Endothelial cell of umbilical vein (primary cell): Measurements from ENCODE around the gene AGBL5. TPM values are rescaled to one million over a fixed set of nuclear protein-coding genes. Genes with fewer than 3 reads are reported as not detected.

Experiments
- BruUV-seq: library from RNA; stranded (reverse); fragments of 400-500 nt; replicated peaks from 2 replicates; lab custom pipeline; 2021; lab: Mats Ljungman, UMichigan
- CTCF ChIA-PET: fragments of 300-600, 350-600 bp; sonication (Branson Sonifier 250); formaldehyde crosslinking; loops from one replicate; lab custom pipeline; 2021; ENCODE audit warnings: antibody characterized with exemption, inconsistent platforms; lab: Charles Lee
- POLR2A ChIA-PET: fragments of 300-600, 350-600 bp; sonication (Branson Sonifier 250); formaldehyde crosslinking; loops from one replicate; lab custom pipeline; 2021; ENCODE audit warnings: antibody characterized with exemption, inconsistent platforms; lab: Charles Lee
- DNase-seq: peaks from one replicate; pipeline ENCODE4 v3.0.0-alpha.2; 2011; ENCODE audit warnings: low read depth, low spot score
- FAIRE-seq: peaks from 2 replicates; lab custom pipeline; 2011; peaks lifted over from hg19 to GRCh38; lab: Jason Lieb, UNC
- H2AFZ ChIP-seq: 2 replicates; pipeline ENCODE4 v1.6.0; 2012; ENCODE audit warnings: low read depth, low read length, control low read depth, inconsistent platforms
- H3K27ac ChIP-seq: 2 replicates; pipeline ENCODE4 v1.5.1; 2011; ENCODE audit warnings: low read depth, mild to moderate bottlenecking, control low read depth, low read length, moderate library complexity; ENCODE audit not compliant: insufficient read depth
- H3K27me3 ChIP-seq, 2 experiments: 2 replicates each; pipeline versions ENCODE4 v1.6.0 to v1.6.1; 2011; ENCODE audit warnings: low read length in 2 of 2, mixed read lengths in 1 of 2; ENCODE audit not compliant: control insufficient read depth in 2 of 2, insufficient read depth in 2 of 2
- H3K36me3 ChIP-seq, 2 experiments: 2 replicates in 1 of 2; 3 replicates in 1 of 2; pipeline ENCODE4 v1.5.1; 2011; ENCODE audit warnings: low read length in 2 of 2, mild to moderate bottlenecking in 1 of 2, moderate library complexity in 1 of 2; ENCODE audit not compliant: control insufficient read depth in 2 of 2, insufficient read depth in 2 of 2; ENCODE audit errors: extremely low read depth in 1 of 2
- H3K4me1 ChIP-seq: 3 replicates; pipeline ENCODE4 v1.5.1; 2011; ENCODE audit warnings: mild to moderate bottlenecking, low read length; ENCODE audit not compliant: control insufficient read depth, insufficient read depth; ENCODE audit errors: extremely low read depth
- H3K4me2 ChIP-seq: 2 replicates; pipeline ENCODE4 v1.6.1; 2011; ENCODE audit warnings: low read length, control low read depth, mixed read lengths; ENCODE audit not compliant: insufficient read depth
- H3K4me3 ChIP-seq, 3 experiments: fragments of 200-600 bp in 1 of 3; sonication (generic), shearing (Covaris generic) in 1 of 3; replicated peaks in 1 of 3; 2 replicates each; pipeline ENCODE4 v1.5.1; 2011 to 2016; ENCODE audit warnings: control low read depth in 3 of 3, low read length in 3 of 3, mild to moderate bottlenecking in 2 of 3, inconsistent platforms in 1 of 3, low read depth in 1 of 3, moderate library complexity in 1 of 3; ENCODE audit not compliant: insufficient read depth in 1 of 3
- H3K79me2 ChIP-seq: 2 replicates; pipeline ENCODE4 v1.6.0; 2012; ENCODE audit warnings: low read length, inconsistent platforms; ENCODE audit not compliant: control insufficient read depth, insufficient read depth
- H3K9ac ChIP-seq: replicated peaks from 2 replicates; pipeline ENCODE3; 2011; ENCODE audit warnings: low read length, control low read depth; ENCODE audit not compliant: insufficient read depth; ENCODE audit errors: extremely low read depth
- H3K9me1 ChIP-seq: replicated peaks from 3 replicates; pipeline ENCODE4 v1.6.0; 2011; ENCODE audit warnings: mild to moderate bottlenecking, low read length; ENCODE audit not compliant: control insufficient read depth, insufficient read depth; ENCODE audit errors: extremely low read depth
- H3K9me3 ChIP-seq: replicated peaks from 2 replicates; pipeline ENCODE4 v1.5.1; 2012; ENCODE audit warnings: low read length, inconsistent platforms; ENCODE audit not compliant: control insufficient read depth, insufficient read depth
- H4K20me1 ChIP-seq: replicated peaks from 2 replicates; pipeline ENCODE3; 2011; ENCODE audit warnings: mild to moderate bottlenecking, low read length; ENCODE audit not compliant: control insufficient read depth, insufficient read depth; ENCODE audit errors: extremely low read depth
- CTCF ChIP-seq, 2 donors: IDR thresholded peaks; 1 replicate in 1 of 2; 2 replicates in 1 of 2; pipeline ENCODE4 v1.5.1; 2011; ENCODE audit warnings: low read length in 2 of 2, mild to moderate bottlenecking in 2 of 2, moderate library complexity in 2 of 2, control low read depth in 1 of 2, inconsistent platforms in 1 of 2, low read depth in 1 of 2; ENCODE audit not compliant: insufficient read depth in 1 of 2; ENCODE audit errors: extremely low read depth in 1 of 2
- EZH2 ChIP-seq: IDR thresholded peaks from 2 replicates; pipeline ENCODE4 v1.6.1; 2012; ENCODE audit warnings: borderline replicate concordance, low read depth, mild to moderate bottlenecking, moderate library complexity, low read length, inconsistent platforms; ENCODE audit not compliant: severe bottlenecking
- FOS ChIP-seq: IDR thresholded peaks from 2 replicates; pipeline ENCODE4 v1.6.1; 2011; ENCODE audit warnings: mild to moderate bottlenecking, low read length, moderate library complexity, borderline replicate concordance; ENCODE audit not compliant: insufficient read depth
- GATA2 ChIP-seq: IDR thresholded peaks from 2 replicates; pipeline ENCODE4 v1.7.0; 2011; ENCODE audit warnings: low read depth, mild to moderate bottlenecking, moderate library complexity, mixed read lengths, low read length; ENCODE audit not compliant: insufficient read length, insufficient read depth
- JUN ChIP-seq: IDR thresholded peaks from 2 replicates; pipeline ENCODE4 v1.6.1; 2011; ENCODE audit warnings: borderline replicate concordance, low read depth; ENCODE audit not compliant: insufficient read length, insufficient read depth
- MYC ChIP-seq: IDR thresholded peaks from one replicate; pipeline ENCODE4 v1.6.1; 2011; ENCODE audit warnings: mild to moderate bottlenecking, low read depth, low read length
- POLR2A ChIP-seq: IDR thresholded peaks from 2 replicates; pipeline ENCODE4 v1.6.1; 2012; ENCODE audit warnings: low read depth, mild to moderate bottlenecking, control low read depth, low read length
- POLR2AphosphoS5 ChIP-seq: IDR thresholded peaks from 2 replicates; pipeline ENCODE4 v1.6.1; 2012; ENCODE audit warnings: low read depth, mild to moderate bottlenecking, control low read depth, low read length, moderate library complexity; ENCODE audit not compliant: insufficient read depth
- dilution Hi-C: fragments of 300-500 bp; cut with MboI; formaldehyde crosslinking; loops from one replicate; pipeline ENCODE4 v1.15.0; 2019; ENCODE audit warnings: low sequenced_read_pairs; ENCODE audit not compliant: extremely low pct_ligation_motif_present
- intact Hi-C: fragments of 100-400 bp; cut with micrococcal nuclease; formaldehyde crosslinking; loops from one replicate; pipeline ENCODE4 v1.10.0; 2022
- polyA plus RNA-seq, 4 experiments: library from polyadenylated mRNA; depleted of rRNA in 3 of 4; stranded (reverse) in 3 of 4; unstranded in 1 of 4; fragments of >200 nt; gene quantifications; 2 replicates each; pipeline versions ENCODE4 v1.2.1 to v1.2.3, GENCODE V29; 2011 to 2012; ENCODE audit warnings: missing spikeins in 1 of 4
- total RNA-seq: library from RNA; stranded (reverse); gene quantifications from 2 replicates; pipeline ENCODE4 v1.2.3, GENCODE V29; 2021
- TF ChIP-seq, protein P1 (sequence below): IDR thresholded peaks from 2 replicates; pipeline ENCODE4 v1.6.1; 2011; ENCODE audit not compliant: insufficient read depth, insufficient read length

AGBL5 gene
- total and polyA plus RNA-seq, 2 donors (not counting 3 experiments of a cell fraction or from before 2014, with no cell fraction given) = 28.2 to 41.9 TPM

DNA sequence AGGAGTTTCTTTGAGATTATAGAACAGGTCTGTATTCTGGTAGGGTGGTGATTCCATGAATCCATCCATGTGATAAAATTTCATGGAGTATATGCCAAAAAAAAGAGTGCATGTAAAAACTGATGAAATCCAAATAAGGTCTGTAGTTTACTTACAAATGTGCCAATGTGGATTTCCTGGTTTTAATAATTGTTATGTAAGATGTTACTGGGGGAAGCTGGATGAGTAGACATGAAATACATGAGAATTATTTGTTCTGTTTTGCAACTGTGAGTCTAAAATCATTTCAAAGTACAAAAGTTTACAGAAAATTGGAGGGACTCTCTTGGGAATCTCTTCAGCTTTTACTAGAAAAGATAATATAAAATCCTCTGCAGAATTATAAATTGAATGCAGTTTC, 42.4 kb upstream of the AGBL5 start:
- no peak overlapping the region for H3K27ac ChIP-seq
- H3K27me3 ChIP-seq = no peaks in the 10 kb centered on the region
- no peaks in the 10 kb centered on the region for H3K36me3 ChIP-seq
- H3K79me2 ChIP-seq = no peaks in the 10 kb centered on the region
- dilution Hi-C loops (no loop called here), intact Hi-C loops (no loop called here)
- no peaks in the 10 kb centered on the region for H4K20me1 ChIP-seq
- FAIRE-seq (no peak), DNase-seq (no peak)
- no peak overlapping the region for H3K4me2 ChIP-seq
- H3K9me1 ChIP-seq = no peaks in the 10 kb centered on the region
- H3K9ac ChIP-seq = no peak overlapping the region
- ChIA-PET POLR2A (no interaction called here), CTCF (interaction anchor here (0.6 to 4.9 kb wide), 9 partner anchors 18 to 284 kb away, joined by 3 to 46 read pairs (median 3); no protein-coding TSS in a partner anchor)
- BruUV-seq = no TSS peak
- no peak overlapping the region for H2AFZ ChIP-seq
- TF ChIP-seq, protein P1, sequence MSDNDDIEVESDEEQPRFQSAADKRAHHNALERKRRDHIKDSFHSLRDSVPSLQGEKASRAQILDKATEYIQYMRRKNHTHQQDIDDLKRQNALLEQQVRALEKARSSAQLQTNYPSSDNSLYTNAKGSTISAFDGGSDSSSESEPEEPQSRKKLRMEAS = no peak
- TF ChIP-seq GATA2 = no peak
- no peak for TF ChIP-seq MYC
- TF ChIP-seq POLR2A = no peak
- no peak for TF ChIP-seq POLR2AphosphoS5
- TF ChIP-seq FOS = no peak
- no peak for TF ChIP-seq CTCF (IDR thresholded peaks at IDR 0.05; ENCODE audit: extremely low read depth in 1 of 2, insufficient read depth in 1 of 2, low read depth in 1 of 2, low read length in 2 of 2)
- no peak for TF ChIP-seq EZH2
- no peak for TF ChIP-seq JUN
- peaks cover 4% of the 10 kb centered on the region for H3K4me1 ChIP-seq
- no peak overlapping the region for H3K4me3 ChIP-seq
- no peaks in the 10 kb centered on the region for H3K9me3 ChIP-seq
